ENCODE results near the gene CDC37L1.
A peak's percentile ranks its signal among the peaks of the same experiment; 100 is the strongest.
"Not testable (repeated sequence)": the region's sequence is repeated elsewhere in the genome, so short reads cannot be mapped to it uniquely, and the experiment has no call there.

Gene CDC37L1

GRCh38 chr9:4679268-4680172 lies at the start of gene CDC37L1:
TSS of gene CDC37L1 (plus strand) at chr9:4679569. CDS start at chr9:4679768, 199 bp downstream.
- H3K27ac ChIP-seq (ENCODE audit: low read depth, low read length), result peak within 1 kb of the TSS; percentile 97
- no peaks in the 10 kb centered on the region for H3K27me3 ChIP-seq (ENCODE audit: control insufficient read depth in 5 of 5, insufficient read depth in 4 of 5, low read length in 5 of 5)
- no peaks in the 10 kb centered on the region for H3K36me3 ChIP-seq (ENCODE audit: control insufficient read depth in 5 of 5, insufficient read depth in 5 of 5, low read length in 5 of 5)
- no peaks in the 10 kb centered on the region for H3K9me3 ChIP-seq (ENCODE audit: control insufficient read depth in 5 of 5, low read length in 5 of 5)
- peak within 1 kb of the TSS; percentile 93 to 96 (median 95) for H3K9ac ChIP-seq (ENCODE audit: low read length in 5 of 5)
- H3K4me3 ChIP-seq (ENCODE audit: low read depth in 1 of 5, low read length in 5 of 5), result peak within 1 kb of the TSS; percentile 82 to 97 (median 92)
- peaks cover 4 to 29% (median 22%) of the 10 kb centered on the region in 5 donors for H3K4me1 ChIP-seq (ENCODE audit: control insufficient read depth in 5 of 5, insufficient read depth in 5 of 5, low read length in 5 of 5)

- Histone ChIP-seq H3K27me3 (ENCODE audit: control insufficient read depth in 5 of 5, insufficient read depth in 4 of 5, low read length in 5 of 5) (no peaks in the 10 kb centered on the region), H3K36me3 (ENCODE audit: control insufficient read depth in 5 of 5, insufficient read depth in 5 of 5, low read length in 5 of 5) (no peaks in the 10 kb centered on the region), H3K4me1 (ENCODE audit: control insufficient read depth in 5 of 5, insufficient read depth in 5 of 5, low read length in 5 of 5) (peaks cover 0 to 4% (median 0%) of the 10 kb centered on the region in 5 donors), H3K9ac (ENCODE audit: low read length in 5 of 5) (no peak overlapping the region), H3K27ac (ENCODE audit: low read depth, low read length) (no peak overlapping the region), H3K4me3 (ENCODE audit: low read depth in 1 of 5, low read length in 5 of 5) (no peak overlapping the region), H3K9me3 (ENCODE audit: control insufficient read depth in 5 of 5, low read length in 5 of 5) (no peaks in the 10 kb centered on the region)
These were observed 48.5 kb upstream of the CDC37L1 start for GRCh38 chr9:4630836-4631235.

GRCh38 chr9:4638968-4639367 lies 40.4 kb upstream of the CDC37L1 start:
- H3K27ac ChIP-seq (ENCODE audit: low read depth, low read length), result no peak overlapping the region
- no peaks in the 10 kb centered on the region for H3K36me3 ChIP-seq (ENCODE audit: control insufficient read depth in 5 of 5, insufficient read depth in 5 of 5, low read length in 5 of 5)
- no peaks in the 10 kb centered on the region for H3K4me1 ChIP-seq (ENCODE audit: control insufficient read depth in 5 of 5, insufficient read depth in 5 of 5, low read length in 5 of 5)
- H3K9me3 ChIP-seq (ENCODE audit: control insufficient read depth in 5 of 5, low read length in 5 of 5), result no peaks in the 10 kb centered on the region
- no peak overlapping the region for H3K9ac ChIP-seq (ENCODE audit: low read length in 5 of 5)
- no peak overlapping the region for H3K4me3 ChIP-seq (ENCODE audit: low read depth in 1 of 5, low read length in 5 of 5)
- no peaks in the 10 kb centered on the region for H3K27me3 ChIP-seq (ENCODE audit: control insufficient read depth in 5 of 5, insufficient read depth in 4 of 5, low read length in 5 of 5)

GRCh38 chr9:4639420-4639819 lies 39.9 kb upstream of the CDC37L1 start:
- H3K4me1 ChIP-seq (ENCODE audit: control insufficient read depth in 5 of 5, insufficient read depth in 5 of 5, low read length in 5 of 5), result no peaks in the 10 kb centered on the region
- H3K9ac ChIP-seq (ENCODE audit: low read length in 5 of 5), result no peak overlapping the region
- H3K9me3 ChIP-seq (ENCODE audit: control insufficient read depth in 5 of 5, low read length in 5 of 5), result no peaks in the 10 kb centered on the region
- no peak overlapping the region for H3K4me3 ChIP-seq (ENCODE audit: low read depth in 1 of 5, low read length in 5 of 5)
- H3K36me3 ChIP-seq (ENCODE audit: control insufficient read depth in 5 of 5, insufficient read depth in 5 of 5, low read length in 5 of 5), result no peaks in the 10 kb centered on the region
- H3K27ac ChIP-seq (ENCODE audit: low read depth, low read length), result no peak overlapping the region
- H3K27me3 ChIP-seq (ENCODE audit: control insufficient read depth in 5 of 5, insufficient read depth in 4 of 5, low read length in 5 of 5), result no peaks in the 10 kb centered on the region

GRCh38 chr9:4640027-4640426 lies 39.3 kb upstream of the CDC37L1 start:
- no peak overlapping the region for H3K4me3 ChIP-seq (ENCODE audit: low read depth in 1 of 5, low read length in 5 of 5)
- no peaks in the 10 kb centered on the region for H3K9me3 ChIP-seq (ENCODE audit: control insufficient read depth in 5 of 5, low read length in 5 of 5)
- no peaks in the 10 kb centered on the region for H3K36me3 ChIP-seq (ENCODE audit: control insufficient read depth in 5 of 5, insufficient read depth in 5 of 5, low read length in 5 of 5)
- no peaks in the 10 kb centered on the region for H3K27me3 ChIP-seq (ENCODE audit: control insufficient read depth in 5 of 5, insufficient read depth in 4 of 5, low read length in 5 of 5)
- H3K27ac ChIP-seq (ENCODE audit: low read depth, low read length), result no peak overlapping the region
- H3K9ac ChIP-seq (ENCODE audit: low read length in 5 of 5), result no peak overlapping the region
- no peaks in the 10 kb centered on the region for H3K4me1 ChIP-seq (ENCODE audit: control insufficient read depth in 5 of 5, insufficient read depth in 5 of 5, low read length in 5 of 5)

GRCh38 chr9:4642351-4642750 lies 37.0 kb upstream of the CDC37L1 start:
- H3K4me1 ChIP-seq (ENCODE audit: control insufficient read depth in 5 of 5, insufficient read depth in 5 of 5, low read length in 5 of 5), result no peaks in the 10 kb centered on the region
- H3K9me3 ChIP-seq (ENCODE audit: control insufficient read depth in 5 of 5, low read length in 5 of 5), result no peaks in the 10 kb centered on the region
- no peaks in the 10 kb centered on the region for H3K27me3 ChIP-seq (ENCODE audit: control insufficient read depth in 5 of 5, insufficient read depth in 4 of 5, low read length in 5 of 5)
- no peak overlapping the region for H3K9ac ChIP-seq (ENCODE audit: low read length in 5 of 5)
- no peak overlapping the region for H3K4me3 ChIP-seq (ENCODE audit: low read depth in 1 of 5, low read length in 5 of 5)
- H3K36me3 ChIP-seq (ENCODE audit: control insufficient read depth in 5 of 5, insufficient read depth in 5 of 5, low read length in 5 of 5), result no peaks in the 10 kb centered on the region
- no peak overlapping the region for H3K27ac ChIP-seq (ENCODE audit: low read depth, low read length)

- Histone ChIP-seq H3K27me3 (ENCODE audit: control insufficient read depth in 5 of 5, insufficient read depth in 4 of 5, low read length in 5 of 5) (peaks cover 0 to 3% (median 0%) of the 10 kb centered on the region in 5 donors), H3K4me1 (ENCODE audit: control insufficient read depth in 5 of 5, insufficient read depth in 5 of 5, low read length in 5 of 5) (no peaks in the 10 kb centered on the region), H3K4me3 (ENCODE audit: low read depth in 1 of 5, low read length in 5 of 5) (no peak overlapping the region), H3K9me3 (ENCODE audit: control insufficient read depth in 5 of 5, low read length in 5 of 5) (no peaks in the 10 kb centered on the region), H3K9ac (ENCODE audit: low read length in 5 of 5) (no peak overlapping the region), H3K36me3 (ENCODE audit: control insufficient read depth in 5 of 5, insufficient read depth in 5 of 5, low read length in 5 of 5) (no peaks in the 10 kb centered on the region), H3K27ac (ENCODE audit: low read depth, low read length) (no peak overlapping the region)
These were observed 25.3 kb upstream of the CDC37L1 start for GRCh38 chr9:4654084-4654483.

GRCh38 chr9:4654538-4654937 lies 24.8 kb upstream of the CDC37L1 start:
- H3K9me3 ChIP-seq (ENCODE audit: control insufficient read depth in 5 of 5, low read length in 5 of 5), result no peaks in the 10 kb centered on the region
- H3K9ac ChIP-seq (ENCODE audit: low read length in 5 of 5), result no peak overlapping the region
- H3K27me3 ChIP-seq (ENCODE audit: control insufficient read depth in 5 of 5, insufficient read depth in 4 of 5, low read length in 5 of 5), result peaks cover 0 to 3% (median 0%) of the 10 kb centered on the region in 5 donors
- H3K27ac ChIP-seq (ENCODE audit: low read depth, low read length), result no peak overlapping the region
- no peak overlapping the region for H3K4me3 ChIP-seq (ENCODE audit: low read depth in 1 of 5, low read length in 5 of 5)
- H3K36me3 ChIP-seq (ENCODE audit: control insufficient read depth in 5 of 5, insufficient read depth in 5 of 5, low read length in 5 of 5), result no peaks in the 10 kb centered on the region
- no peaks in the 10 kb centered on the region for H3K4me1 ChIP-seq (ENCODE audit: control insufficient read depth in 5 of 5, insufficient read depth in 5 of 5, low read length in 5 of 5)

- not testable (repeated sequence) for H3K27me3 ChIP-seq (ENCODE audit: control insufficient read depth in 5 of 5, insufficient read depth in 4 of 5, low read length in 5 of 5); H3K36me3 ChIP-seq (ENCODE audit: control insufficient read depth in 5 of 5, insufficient read depth in 5 of 5, low read length in 5 of 5); H3K9me3 ChIP-seq (ENCODE audit: control insufficient read depth in 5 of 5, low read length in 5 of 5); H3K4me1 ChIP-seq (ENCODE audit: control insufficient read depth in 5 of 5, insufficient read depth in 5 of 5, low read length in 5 of 5); H3K27ac ChIP-seq (ENCODE audit: low read depth, low read length); H3K4me3 ChIP-seq (ENCODE audit: low read depth in 1 of 5, low read length in 5 of 5); H3K9ac ChIP-seq (ENCODE audit: low read length in 5 of 5)
These were observed 23.2 kb upstream of the CDC37L1 start for GRCh38 chr9:4656196-4656595.

- no peak overlapping the region for H3K4me3 ChIP-seq (ENCODE audit: low read depth in 1 of 5, low read length in 5 of 5)
These were observed 22.7 kb upstream of the CDC37L1 start for GRCh38 chr9:4656621-4657020.

More at GRCh38 chr9:4656621-4657020, 22.7 kb upstream of the CDC37L1 start:
- Histone ChIP-seq H3K4me1 (ENCODE audit: control insufficient read depth in 5 of 5, insufficient read depth in 5 of 5, low read length in 5 of 5) (peaks cover 0 to 3% (median 2%) of the 10 kb centered on the region in 5 donors), H3K27me3 (ENCODE audit: control insufficient read depth in 5 of 5, insufficient read depth in 4 of 5, low read length in 5 of 5) (no peaks in the 10 kb centered on the region), H3K9me3 (ENCODE audit: control insufficient read depth in 5 of 5, low read length in 5 of 5) (no peaks in the 10 kb centered on the region), H3K9ac (ENCODE audit: low read length in 5 of 5) (no peak overlapping the region), H3K27ac (ENCODE audit: low read depth, low read length) (no peak overlapping the region), H3K36me3 (ENCODE audit: control insufficient read depth in 5 of 5, insufficient read depth in 5 of 5, low read length in 5 of 5) (no peaks in the 10 kb centered on the region)
